Activated B cell treated with CpG ODN at 0.5 μM for 24 hours (primary cell): ENCODE results near the gene E2F2. TPM values are rescaled to one million over a fixed set of nuclear protein-coding genes. Genes with fewer than 3 reads are reported as not detected.

Experiments used
- ATAC-seq: fragments of 200-7000 bp; cut with Tn5 transposase; one replicate; pipeline ENCODE4 v1.10.0; 2021; ENCODE audit warnings: low read depth, mild to moderate bottlenecking, moderate library complexity
- CTCF ChIA-PET: fragments of 350-600 bp; sonication (Branson Sonifier 250); formaldehyde crosslinking; loops from one replicate; lab custom pipeline; 2021; ENCODE audit warnings: antibody characterized with exemption; lab: Charles Lee
- POLR2A ChIA-PET: fragments of 350-600 bp; sonication (Branson Sonifier 250); formaldehyde crosslinking; loops from one replicate; lab custom pipeline; 2021; ENCODE audit warnings: antibody characterized with exemption; lab: Charles Lee
- DNase-seq: peaks from one replicate; pipeline ENCODE4 v3.0.0; 2022
- H3K27ac Mint-ChIP-seq: one replicate; pipeline ENCODE4 v1.8.0; 2020; ENCODE audit warnings: mixed read lengths
- H3K27me3 Mint-ChIP-seq: one replicate; pipeline ENCODE4 v1.8.0; 2021; ENCODE audit warnings: mixed read lengths
- H3K36me3 Mint-ChIP-seq: one replicate; pipeline ENCODE4 v1.8.0; 2021; ENCODE audit warnings: low read depth, mixed read lengths
- H3K4me1 Mint-ChIP-seq: one replicate; pipeline ENCODE4 v1.8.0; 2021; ENCODE audit warnings: mixed read lengths
- H3K4me3 Mint-ChIP-seq: one replicate; pipeline ENCODE4 v1.8.0; 2020; ENCODE audit warnings: mild to moderate bottlenecking, mixed read lengths
- H3K9me3 Mint-ChIP-seq: one replicate; pipeline ENCODE4 v1.8.0; 2020; ENCODE audit warnings: mixed read lengths
- CTCF ChIP-seq: fragments of 200-600 bp; IDR thresholded peaks from one replicate; pipeline ENCODE4 v1.8.0; 2022; ENCODE audit warnings: antibody characterized with exemption, mild to moderate bottlenecking
- intact Hi-C: fragments of 100-400 bp; cut with micrococcal nuclease; formaldehyde crosslinking; loops from one replicate; pipeline ENCODE4 v1.15.1; 2024
- total RNA-seq: library from RNA; stranded (reverse); gene quantifications from 2 replicates; pipeline ENCODE4 v1.2.3, GENCODE V29; 2022

E2F2 gene, protein sequence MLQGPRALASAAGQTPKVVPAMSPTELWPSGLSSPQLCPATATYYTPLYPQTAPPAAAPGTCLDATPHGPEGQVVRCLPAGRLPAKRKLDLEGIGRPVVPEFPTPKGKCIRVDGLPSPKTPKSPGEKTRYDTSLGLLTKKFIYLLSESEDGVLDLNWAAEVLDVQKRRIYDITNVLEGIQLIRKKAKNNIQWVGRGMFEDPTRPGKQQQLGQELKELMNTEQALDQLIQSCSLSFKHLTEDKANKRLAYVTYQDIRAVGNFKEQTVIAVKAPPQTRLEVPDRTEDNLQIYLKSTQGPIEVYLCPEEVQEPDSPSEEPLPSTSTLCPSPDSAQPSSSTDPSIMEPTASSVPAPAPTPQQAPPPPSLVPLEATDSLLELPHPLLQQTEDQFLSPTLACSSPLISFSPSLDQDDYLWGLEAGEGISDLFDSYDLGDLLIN
- total RNA-seq = 2.4 and 3.4 TPM in 2 replicates

GRCh38 chr1:23530747-23531561 is at the start of gene E2F2:
Gene E2F2, minus strand, starts transcription at chr1:23531233. Its CDS starts 440 bp downstream, at chr1:23530793.
- intact Hi-C loops = loop anchor here (1.0 to 2.0 kb wide), 3 partner anchors 8 to 187 kb away; partner anchors contain the start of genes HNRNPR and ZNF436
- Mint-ChIP-seq H3K4me3 (peak within 1 kb of the TSS; percentile 87), H3K27ac (peak within 1 kb of the TSS; percentile 70), H3K9me3 (no peaks in the 10 kb centered on the region), H3K4me1 (peaks cover 86% of the 10 kb centered on the region), H3K27me3 (no peaks in the 10 kb centered on the region), H3K36me3 (no peaks in the 10 kb centered on the region)
- ChIA-PET CTCF (interaction anchor here (1.0 to 6.5 kb wide), 4 partner anchors 8 to 106 kb away, joined by 3 to 94 read pairs (median 6); no protein-coding TSS in a partner anchor), POLR2A (interaction anchor here (0.5 to 1.9 kb wide), 14 partner anchors 11 to 1717 kb away, joined by 3 to 10 read pairs (median 5); partner anchors contain the start of genes HNRNPR and RPL11)
- TF ChIP-seq CTCF = no peak
- DNase-seq (peak; percentile 68), ATAC-seq (peak; percentile 73)

DNA sequence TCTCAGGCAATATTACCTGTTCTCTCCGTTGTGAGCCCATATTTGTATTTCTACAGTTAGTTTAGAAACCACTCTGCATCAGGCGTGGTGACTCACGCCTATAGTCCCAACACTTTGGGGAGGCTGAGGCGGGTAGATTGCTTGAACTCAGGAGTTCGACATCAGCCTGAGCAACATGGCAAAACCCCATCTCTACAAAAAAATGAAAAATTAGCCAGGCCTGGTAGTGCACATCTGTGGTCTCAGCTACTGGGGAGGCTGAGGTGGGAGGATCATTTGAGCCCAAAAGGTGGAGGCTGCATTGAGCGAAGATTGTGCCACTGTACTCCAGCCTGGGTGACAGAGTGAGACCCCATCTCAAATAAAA is 47.9 kb upstream of the E2F2 start:
- ATAC-seq (no peak), DNase-seq (no peak)
- H3K4me1 Mint-ChIP-seq = peaks cover 77% of the 10 kb centered on the region
- intact Hi-C loops = no loop called here
- ChIA-PET POLR2A (interaction anchor here (1.2 to 36.4 kb wide), 4 partner anchors 15 to 58 kb away, joined by 12 to 1151 read pairs (median 314); partner anchors contain the start of gene ID3), CTCF (no interaction called here)
- peaks cover 4% of the 10 kb centered on the region for H3K9me3 Mint-ChIP-seq
- peak overlapping the region; percentile 87 for H3K27ac Mint-ChIP-seq
- no peaks in the 10 kb centered on the region for H3K27me3 Mint-ChIP-seq
- no peak for TF ChIP-seq CTCF
- H3K4me3 Mint-ChIP-seq = peak overlapping the region; percentile 56
- no peaks in the 10 kb centered on the region for H3K36me3 Mint-ChIP-seq

GRCh38 chr1:23578311-23578996 is 47.4 kb upstream of the E2F2 start:
- intact Hi-C loops = no loop called here
- no peak for TF ChIP-seq CTCF
- Mint-ChIP-seq H3K36me3 (no peaks in the 10 kb centered on the region), H3K27ac (peak overlapping the region; percentile 87), H3K4me1 (peaks cover 80% of the 10 kb centered on the region), H3K27me3 (no peaks in the 10 kb centered on the region), H3K4me3 (peak overlapping the region; percentile 56), H3K9me3 (peaks cover 4% of the 10 kb centered on the region)
- ATAC-seq (no peak), DNase-seq (no peak)
- ChIA-PET POLR2A (interaction anchor here (1.2 to 36.4 kb wide), 4 partner anchors 16 to 59 kb away, joined by 12 to 1151 read pairs (median 314); partner anchors contain the start of gene ID3), CTCF (interaction anchor here (1.8 to 4.4 kb wide), 3 partner anchors 13 to 59 kb away, joined by 7 to 43 read pairs (median 18); no protein-coding TSS in a partner anchor)

GRCh38 chr1:23577056-23578004 is 46.3 kb upstream of the E2F2 start:
- POLR2A ChIA-PET = interaction anchor here (0.6 to 36.4 kb wide), 14 partner anchors 17 to 145 kb away, joined by 4 to 1151 read pairs (median 19); partner anchors contain the start of gene ID3
- DNase-seq (no peak), ATAC-seq (peak; percentile 75)
- no peaks in the 10 kb centered on the region for H3K36me3 Mint-ChIP-seq
- peak overlapping the region; percentile 87 for H3K27ac Mint-ChIP-seq
- H3K27me3 Mint-ChIP-seq = no peaks in the 10 kb centered on the region
- intact Hi-C loops = loop anchor here (1.0 kb wide), 6 partner anchors 10 to 58 kb away; partner anchors contain the start of gene ID3
- CTCF ChIA-PET = interaction anchor here (0.8 to 4.4 kb wide), 16 partner anchors 11 to 81 kb away, joined by 3 to 43 read pairs (median 5); no protein-coding TSS in a partner anchor
- peaks cover 86% of the 10 kb centered on the region for H3K4me1 Mint-ChIP-seq
- no peak for TF ChIP-seq CTCF
- H3K4me3 Mint-ChIP-seq = peak overlapping the region; percentile 74
- H3K9me3 Mint-ChIP-seq = peaks cover 4% of the 10 kb centered on the region
